GM19043 (cell line): ENCODE results near the gene RESP18.
A peak's percentile ranks its signal among the peaks of the same experiment; 100 is the strongest.

ENCODE experiments used
- ATAC-seq: cut with Tn5 transposase; IDR thresholded peaks from one replicate; pipeline ENCODE4 v1.9.1; 2021; ENCODE audit warnings: low read depth; ENCODE audit not compliant: unreplicated experiment

RESP18 gene

DNA sequence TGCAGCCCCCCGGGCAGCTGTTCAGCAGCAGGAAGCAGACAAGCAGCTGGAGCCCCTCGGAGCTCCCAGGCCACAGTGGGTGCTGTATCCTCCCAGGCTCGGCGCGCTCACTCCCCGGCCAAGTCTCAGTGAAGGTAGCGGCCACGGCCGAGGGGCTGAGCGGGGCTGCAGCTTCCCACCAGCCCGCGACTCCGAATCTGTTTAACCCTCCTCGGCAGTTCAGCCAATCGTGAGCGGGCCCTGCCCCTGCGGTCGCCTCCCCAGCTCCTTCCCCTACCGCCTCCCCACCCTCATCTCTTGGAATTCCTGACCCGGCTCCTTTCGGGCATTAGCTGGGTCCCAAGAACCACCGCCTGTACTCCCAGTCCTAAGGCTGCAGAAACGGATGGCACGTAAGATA is at the start of gene RESP18:
Gene RESP18, minus strand, starts transcription at position 203 of the 400 bp plus-strand sequence.
- ATAC-seq, result no peak

DNA sequence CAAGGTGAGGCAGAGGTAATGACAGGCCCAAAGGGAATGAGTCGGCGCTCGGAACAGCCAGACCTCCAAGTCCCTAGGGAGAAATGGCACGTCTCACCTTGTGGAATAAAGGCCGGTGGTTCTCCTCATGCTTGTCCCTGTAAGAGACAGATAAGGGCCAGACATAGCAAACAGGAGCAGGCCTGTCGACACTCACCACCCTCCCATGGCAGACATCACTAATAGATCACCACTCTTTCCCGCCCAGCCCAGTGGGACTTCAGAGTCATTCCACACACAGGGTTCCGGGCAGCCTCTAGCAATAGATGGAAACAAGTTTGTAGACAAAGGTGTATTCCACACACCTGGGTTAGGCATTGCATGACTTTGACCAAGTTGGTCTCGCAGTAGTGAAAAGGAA is 48.9 kb upstream of the RESP18 start:
- no peak for ATAC-seq

DNA sequence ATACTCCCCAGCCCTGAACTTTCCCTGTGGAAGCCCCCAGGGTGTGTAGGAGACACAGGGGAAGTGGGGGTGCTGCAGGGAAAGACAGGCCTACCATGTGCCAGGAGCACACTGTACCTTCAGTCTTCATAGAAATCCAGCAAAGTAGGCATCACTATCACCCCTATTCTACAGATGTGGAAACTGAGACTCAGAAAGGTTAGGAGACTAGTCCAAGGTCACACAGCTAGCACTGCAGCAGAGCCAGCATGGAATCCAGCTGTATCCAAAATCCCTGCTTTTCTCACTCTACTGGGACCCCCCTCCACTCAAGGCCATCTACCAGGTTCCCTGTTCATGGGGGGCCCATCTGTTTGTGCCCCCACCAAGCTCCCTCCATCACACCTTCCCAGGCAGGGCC is 48.4 kb upstream of the RESP18 start:
- no peak for ATAC-seq

DNA sequence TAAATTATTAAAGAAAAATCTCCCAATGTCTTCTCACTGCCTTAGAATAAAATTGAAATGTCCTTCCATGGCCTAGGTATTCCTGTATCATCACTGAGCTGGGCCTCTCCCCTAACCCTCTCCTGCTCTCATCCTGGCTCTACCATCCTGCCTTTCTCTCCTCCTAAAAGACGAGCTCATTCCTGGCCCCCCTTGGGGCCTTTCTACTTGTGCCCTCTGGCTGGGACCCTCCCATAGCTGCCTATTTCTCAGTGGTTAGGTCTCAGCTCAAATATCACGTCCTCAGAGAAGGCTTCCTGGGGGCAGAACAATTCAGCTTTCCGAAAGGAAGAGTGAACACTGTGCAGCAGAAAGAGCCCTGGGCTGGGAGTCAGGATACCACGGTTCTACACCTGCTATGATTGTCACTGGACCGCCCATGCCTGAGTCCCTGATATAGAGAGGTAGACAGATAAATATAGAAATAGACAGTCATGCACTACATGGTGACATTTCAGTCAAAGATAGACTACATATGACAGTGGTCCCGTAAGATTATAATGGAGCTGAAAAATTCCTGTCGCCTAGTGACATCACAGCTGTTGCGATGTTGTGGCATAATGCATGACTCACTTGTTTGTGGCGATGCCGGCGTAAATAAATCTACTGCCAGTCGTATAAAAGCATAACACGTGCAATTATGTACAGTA is 45.8 kb upstream of the RESP18 start:
- ATAC-seq, result no peak

DNA sequence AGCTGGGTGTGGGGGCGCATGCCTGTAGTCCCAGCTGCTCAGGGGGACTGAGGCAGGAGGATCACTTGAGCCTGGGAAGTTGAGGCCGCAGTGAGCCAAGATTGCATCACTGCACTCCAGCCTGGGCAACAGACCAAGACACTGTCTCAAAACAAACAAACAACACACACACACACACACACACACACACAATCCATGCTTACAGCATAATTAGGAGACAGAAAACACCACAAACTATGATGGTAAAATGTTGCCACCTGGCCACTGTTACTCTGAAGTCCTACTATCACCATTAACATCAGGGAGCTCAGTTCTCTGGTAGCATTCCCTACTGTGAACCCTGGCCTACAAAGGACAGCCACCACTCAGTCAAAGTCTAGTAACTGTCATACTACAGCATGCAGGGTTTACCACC is 36.9 kb upstream of the RESP18 start:
- ATAC-seq, result no peak

DNA sequence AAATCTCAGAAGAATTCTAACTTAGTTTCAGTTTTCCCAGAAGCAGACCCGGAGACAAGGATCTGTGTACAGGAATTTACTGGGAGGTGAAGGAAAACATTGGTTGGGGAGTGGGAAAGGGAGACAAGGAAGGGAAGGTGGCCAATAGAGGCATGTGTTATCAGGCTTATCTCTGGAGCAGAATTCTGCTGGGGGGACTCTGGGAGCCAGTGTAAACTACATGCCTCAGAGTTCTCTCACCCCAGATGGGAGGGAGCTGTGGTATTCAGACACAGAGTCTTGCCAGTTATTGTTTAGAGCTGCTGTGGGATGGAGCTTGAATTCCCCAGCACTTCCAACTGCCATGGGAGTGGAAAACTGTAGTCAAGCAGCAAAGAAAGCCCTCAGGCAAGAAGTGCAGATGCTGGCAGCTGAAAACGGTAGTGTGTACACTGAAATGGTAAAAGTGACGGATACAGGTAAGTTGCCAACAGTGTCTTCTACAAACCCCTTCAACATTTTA is 36.2 kb upstream of the RESP18 start:
- no peak for ATAC-seq

DNA sequence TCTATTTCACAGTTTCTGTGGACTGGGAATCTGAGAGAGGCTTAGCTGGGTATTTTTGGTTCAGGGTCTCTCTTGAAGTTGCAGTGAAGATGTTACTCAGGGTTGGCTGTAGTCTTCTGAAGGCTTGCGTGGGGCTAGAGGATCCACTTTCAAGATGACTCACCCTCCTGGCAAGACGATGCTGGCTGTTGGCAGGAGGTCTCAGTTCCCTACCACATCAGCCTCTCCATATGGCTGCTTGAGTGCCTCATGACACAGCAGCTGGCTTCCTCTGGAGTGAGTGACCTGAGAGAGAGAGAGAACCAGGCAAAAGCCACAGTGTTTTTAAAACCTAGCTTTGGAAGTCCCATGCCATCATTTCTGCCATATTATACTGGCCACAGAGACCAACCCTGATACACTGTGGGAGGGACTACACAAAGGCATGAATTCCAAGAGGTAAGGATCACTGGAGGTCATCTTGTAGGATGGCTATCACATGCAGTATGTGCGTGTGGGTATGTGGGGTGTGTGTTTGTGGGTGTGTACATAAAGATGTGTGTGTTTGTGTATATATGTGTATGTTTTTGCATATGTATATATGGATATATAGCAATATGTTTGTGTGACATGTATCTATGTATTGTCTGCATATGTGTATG is 30.1 kb upstream of the RESP18 start:
- ATAC-seq, result peak; percentile 86

DNA sequence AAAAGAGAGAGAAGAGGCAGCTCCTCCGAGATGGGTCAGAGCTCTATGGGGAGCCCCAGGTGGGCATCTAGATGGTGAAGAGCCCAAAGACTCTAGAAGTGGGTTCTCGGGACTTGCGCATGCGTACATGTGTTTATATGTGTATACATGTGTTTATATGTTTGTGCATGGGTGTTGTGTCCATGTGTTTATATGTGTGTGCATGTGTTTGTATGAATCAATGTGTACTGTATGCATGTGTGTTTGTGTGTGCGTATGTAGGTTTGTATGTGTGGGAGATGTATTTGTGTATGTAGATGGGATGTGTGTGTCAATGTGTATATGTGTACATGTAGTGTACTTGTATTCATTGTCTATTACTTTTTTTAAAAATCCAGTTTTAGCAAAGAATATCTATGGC is 29.5 kb upstream of the RESP18 start:
- no peak for ATAC-seq

DNA sequence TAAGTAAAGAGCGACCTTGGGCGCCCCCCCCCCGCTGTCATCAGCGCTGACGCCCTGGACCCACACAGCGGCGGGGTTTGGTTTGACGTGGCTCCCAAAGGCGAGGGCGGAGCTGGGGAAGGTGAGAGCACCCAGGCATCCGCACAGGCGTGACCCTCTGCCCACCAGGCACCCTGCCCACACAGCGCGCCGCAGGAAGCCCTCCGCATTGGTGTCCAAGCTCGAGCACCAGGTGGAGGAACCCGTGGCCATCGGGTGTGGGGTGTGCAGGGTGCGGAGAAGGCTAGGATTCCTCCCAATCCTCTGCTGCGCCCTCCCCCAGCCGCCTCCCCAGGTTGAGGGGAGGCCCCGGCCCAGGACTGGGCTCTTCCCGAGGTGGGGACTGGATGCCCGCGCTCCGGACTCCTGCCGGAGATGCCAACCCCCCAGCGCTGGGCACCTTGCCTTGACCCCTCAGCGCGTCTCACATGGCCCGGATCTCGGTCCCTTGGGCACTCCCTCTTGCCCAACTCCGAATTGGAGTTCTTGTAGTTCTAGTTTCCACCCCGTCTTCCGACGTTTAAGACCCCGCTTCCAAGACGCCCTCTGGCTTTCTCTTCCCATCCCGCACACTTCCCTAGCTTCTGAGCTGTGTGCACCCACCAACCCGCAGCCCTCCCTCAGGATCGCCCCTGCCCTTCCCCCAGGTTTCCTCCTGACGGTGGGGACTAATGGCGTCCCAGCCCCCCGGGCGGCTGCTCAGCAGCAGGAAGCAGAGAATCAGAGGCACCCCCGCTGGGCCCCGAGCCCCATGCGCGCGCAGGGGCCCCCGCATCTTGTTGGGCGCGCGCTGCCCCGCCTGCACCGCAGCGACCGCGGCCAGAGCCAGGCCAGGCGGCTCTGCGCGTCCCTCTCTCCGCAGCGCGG is 25.9 kb upstream of the RESP18 start:
- no peak for ATAC-seq

DNA sequence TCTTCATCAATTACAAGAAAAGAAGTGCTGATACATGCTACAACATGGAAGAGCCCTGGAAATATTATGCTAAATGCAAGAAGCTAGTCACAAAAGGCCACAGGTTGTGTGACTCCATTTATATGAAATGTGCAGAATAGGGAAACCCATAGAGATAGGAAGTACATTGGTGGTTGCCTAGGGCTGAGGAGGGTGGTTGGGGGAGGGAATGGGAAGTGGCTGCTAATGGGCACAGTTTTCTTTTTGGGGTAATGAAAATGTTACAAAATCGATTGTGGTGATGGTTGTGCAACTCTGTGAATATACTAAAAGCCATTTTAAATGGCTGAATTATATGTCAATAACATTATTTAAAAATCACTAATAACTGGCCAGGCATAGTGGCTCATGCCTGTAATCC is 24.3 kb upstream of the RESP18 start:
- no peak for ATAC-seq

DNA sequence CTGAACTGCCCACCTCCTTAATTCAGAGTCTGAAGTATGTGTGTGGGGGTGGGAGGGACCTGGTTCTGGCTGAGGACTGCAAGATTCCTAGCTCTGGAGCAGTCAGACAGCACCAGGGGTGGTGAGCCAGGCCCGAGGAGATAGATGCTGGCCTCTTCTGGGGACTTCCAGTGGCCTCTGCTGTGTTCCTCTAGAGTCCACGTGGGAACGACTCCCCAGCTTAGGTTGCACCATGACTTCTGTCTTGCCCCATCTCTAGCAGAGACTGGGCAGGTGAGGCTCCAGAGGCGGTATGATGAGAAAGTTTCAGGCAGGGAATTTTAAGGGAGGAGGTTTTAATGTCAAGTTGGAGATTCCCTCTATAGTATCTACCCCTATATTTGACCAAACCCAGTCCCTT is 22.0 kb upstream of the RESP18 start:
- ATAC-seq, result no peak

DNA sequence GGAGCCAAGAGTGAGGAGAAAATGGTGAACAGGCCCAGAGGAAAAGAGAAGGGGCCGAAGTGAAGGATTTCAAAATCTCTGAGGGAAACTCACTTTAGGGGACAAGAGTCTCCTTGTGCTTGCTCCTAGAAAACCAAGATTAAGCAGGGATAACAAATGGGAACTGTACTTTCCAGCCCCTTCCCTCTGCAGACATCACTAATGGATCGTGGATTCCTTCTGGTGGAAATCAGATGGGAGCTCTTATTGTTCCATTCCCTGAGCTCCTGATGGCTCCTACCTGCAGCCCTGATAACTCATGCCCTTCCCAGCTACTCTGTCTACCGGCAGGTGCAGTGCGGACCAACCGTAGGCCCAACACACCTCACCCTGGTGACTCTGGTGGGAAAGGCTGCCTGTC is 20.6 kb upstream of the RESP18 start:
- no peak for ATAC-seq

DNA sequence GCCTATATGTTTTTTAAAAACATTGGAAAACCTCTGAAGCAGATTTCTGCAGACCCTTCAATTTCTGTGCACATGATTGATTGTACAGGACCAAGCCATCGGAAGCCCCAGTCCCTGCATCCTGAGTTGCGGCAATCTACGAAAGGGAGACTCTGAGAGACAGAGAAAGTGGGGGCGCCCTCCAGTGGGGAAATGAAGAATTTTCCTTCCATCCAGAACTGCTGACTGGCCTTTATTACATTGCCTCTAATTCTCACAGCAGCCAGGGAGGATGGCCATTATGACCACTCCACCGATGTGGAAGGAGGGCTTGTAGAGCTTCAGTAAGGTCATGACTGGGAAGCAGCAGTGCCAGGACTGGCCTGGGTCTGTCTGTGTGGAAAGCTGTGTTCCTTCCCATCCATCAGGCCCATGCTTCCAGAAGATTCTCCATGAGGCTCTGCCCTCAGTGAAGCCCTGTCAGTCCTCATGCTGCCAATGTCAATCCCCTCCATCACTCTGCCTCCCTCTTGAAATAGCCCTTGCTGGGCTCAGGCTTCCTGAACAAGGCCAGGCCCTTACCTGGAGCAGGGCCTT is 20.0 kb upstream of the RESP18 start:
- ATAC-seq, result no peak

DNA sequence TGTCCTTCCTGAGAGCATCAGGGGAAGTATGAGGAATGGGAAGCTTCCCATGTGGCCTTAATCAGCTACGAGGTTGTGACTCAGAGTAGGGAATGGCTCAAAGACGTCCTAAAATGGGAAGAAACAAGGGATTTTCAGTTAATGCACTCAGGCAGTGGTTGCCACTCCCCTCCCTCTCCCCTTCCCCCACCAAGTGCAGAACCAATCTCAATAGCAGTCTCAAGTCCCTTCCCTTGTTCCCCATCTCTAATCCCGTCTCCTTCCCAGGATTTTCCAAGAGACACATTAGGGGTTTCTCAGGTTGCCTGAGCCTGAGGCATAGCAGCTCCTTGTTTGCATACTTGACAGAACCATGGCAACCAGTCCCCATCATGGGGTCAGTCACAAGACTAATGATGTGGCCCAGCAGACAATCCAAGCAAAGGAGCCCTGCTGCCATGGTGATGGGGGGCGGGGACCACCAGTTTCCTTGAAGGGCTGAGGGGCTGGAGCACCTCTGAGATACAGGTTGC is 18.2 kb upstream of the RESP18 start:
- no peak for ATAC-seq

DNA sequence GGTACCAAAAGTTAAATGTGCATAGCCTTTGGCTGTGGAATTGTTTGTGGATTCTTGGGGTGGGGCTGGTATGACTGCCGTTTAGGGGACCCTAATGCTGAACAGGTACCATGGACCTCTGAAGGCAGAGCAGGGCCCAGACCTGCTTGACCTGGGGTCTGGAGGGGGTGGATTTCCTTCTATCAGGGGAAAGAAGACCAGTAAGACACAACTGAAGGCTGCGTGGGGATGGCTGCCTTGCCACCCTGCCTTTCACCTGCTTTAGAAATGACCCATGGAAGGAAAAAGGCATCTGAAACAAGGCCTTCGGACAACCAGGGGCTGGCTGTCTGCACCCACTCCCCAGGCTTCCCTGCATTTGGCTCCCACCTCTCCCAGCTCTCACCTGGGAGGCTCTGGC is 17.7 kb upstream of the RESP18 start:
- ATAC-seq, result no peak

DNA sequence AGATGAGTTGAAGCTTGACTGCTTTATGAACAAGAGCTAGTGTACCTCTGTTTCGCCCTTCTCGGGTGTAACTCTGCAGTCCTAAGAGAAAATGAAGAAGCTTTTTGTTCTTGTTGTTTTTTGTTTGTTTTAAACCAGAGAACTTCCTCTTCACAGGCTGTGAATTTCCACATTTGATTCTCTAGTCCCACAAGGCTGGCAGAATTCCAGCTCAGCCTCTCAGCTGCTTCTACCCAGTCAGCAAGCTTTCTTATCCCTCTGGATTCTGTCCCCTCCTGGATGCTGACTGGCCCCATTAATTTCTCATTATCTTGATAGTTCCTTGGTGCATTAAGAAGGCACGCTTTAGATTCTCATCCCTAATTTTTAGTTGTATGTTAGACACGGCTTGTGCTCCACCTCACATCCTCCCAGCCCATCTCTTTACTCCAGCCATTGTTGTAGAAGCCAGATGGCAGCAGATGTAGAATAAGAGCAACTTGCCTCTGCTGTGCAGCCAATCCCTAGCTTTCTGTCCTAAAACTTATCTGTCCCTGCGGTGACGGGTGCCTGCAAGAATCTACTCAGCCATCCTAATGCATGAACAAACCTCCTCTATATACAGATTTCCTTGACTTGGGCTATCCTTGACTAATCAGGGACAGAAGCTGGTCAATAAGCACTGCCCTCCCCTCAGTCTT is 12.3 kb upstream of the RESP18 start:
- ATAC-seq, result no peak

DNA sequence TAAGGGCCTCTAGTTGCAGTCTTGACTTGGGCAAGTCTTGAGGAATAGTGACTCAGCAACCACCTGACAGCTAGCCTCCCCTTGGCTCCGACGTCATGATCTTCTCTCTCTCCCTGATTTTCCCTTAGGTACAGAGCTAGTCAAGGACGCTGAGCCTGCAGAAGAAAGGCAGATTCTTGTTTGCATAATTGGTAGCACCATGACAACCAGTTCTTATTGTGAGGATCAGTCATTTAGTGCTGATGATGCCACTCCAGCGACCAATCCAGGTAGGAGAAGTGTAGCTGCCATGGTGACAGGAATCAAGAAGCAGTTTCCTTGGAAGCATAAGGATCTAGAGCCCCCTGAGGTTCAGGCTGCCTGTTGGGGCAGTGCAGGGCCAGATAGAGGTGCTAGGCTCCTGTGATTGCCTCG is 2.8 kb upstream of the RESP18 start:
- ATAC-seq, result no peak

DNA sequence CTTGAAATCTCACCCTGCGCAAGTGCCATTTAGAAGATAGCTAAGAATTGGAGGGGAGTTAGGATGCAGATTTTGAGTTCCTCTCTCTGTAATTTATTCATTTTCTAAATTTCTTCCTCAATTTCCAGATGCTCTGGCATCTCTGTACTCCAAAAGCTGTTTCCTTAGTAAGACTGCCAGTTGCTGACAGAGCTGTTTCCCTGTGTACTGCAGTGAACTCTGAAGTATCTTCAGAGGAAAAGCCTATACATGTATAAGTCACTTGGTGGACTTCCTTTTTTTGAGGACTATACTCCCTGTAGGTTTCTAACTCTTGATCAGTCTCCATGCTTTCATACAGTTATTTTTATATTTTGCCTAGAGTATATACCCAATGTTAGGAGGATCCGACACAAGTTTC is 1.5 kb upstream of the RESP18 start:
- no peak for ATAC-seq

DNA sequence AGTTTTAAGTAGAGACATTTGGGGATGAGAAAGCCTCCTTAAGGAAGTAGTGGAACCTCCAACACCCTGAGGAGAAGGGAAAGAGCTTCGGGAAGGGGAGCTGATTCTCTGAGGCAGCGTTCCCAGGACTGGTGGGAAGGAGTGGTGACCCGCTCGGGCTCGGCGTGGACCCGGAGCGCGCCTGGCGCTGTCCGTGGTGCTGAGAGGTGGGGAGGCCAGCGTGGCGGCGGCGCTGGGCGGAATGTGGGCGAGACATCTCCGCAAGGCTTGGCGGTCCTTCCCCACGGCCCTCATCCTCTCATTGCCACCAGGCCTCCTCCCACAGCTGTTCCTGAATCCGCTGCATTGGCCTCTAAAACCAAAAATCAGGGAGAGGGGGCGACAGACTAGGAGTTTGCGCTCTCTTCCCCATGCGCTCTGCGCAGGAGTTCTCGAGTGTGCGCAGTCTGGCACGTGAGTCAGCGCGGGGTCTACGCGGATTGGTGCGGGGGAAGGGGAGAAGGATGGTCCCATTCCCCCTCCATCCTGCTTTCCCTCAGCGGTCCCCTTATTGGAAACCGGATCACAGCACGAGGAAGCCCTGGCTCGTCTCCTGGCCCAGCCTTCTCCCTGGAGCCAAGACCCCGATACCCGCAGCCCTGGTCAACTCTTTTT is 857 bp downstream of the RESP18 start:
- no peak for ATAC-seq

DNA sequence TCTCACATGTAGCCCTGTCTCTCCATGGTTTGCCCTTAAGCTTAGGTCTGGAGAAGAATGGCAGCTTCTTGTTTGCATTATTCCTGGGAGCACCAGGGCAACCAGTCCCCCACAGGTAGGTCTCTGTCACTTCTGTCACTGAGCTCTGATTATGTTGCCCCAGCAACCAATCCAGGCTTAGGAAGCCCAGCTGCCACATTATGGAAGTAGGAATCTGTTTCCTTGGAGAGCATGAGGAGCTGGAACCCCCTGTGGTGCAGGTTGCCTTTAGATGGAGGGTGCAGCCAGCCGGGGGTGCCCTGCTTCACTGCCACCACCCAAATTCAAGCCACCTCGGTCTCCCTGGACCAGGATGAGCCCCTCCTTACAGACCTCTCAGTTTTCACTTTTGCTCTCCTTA is 4.8 kb downstream of the RESP18 start:
- no peak for ATAC-seq
